Muscle of leg (tissue), 11 donors: Measurements from ENCODE around the gene TRABD2B. TPM values are rescaled to one million over a fixed set of nuclear protein-coding genes. Genes with fewer than 3 reads are reported as not detected.

Experiments used
- DNase-seq: peaks from one replicate; pipeline ENCODE4 v3.0.0; 2013
- H3K27ac ChIP-seq: one replicate; pipeline ENCODE4 v1.5.1; 2013; ENCODE audit warnings: mild to moderate bottlenecking, low read length, control low read depth
- H3K27me3 ChIP-seq: one replicate; pipeline ENCODE4 v1.6.1; 2013; ENCODE audit warnings: low read length; ENCODE audit not compliant: control insufficient read depth, insufficient read depth
- H3K36me3 ChIP-seq: one replicate; pipeline ENCODE4 v1.6.1; 2013; ENCODE audit warnings: low read length; ENCODE audit not compliant: control insufficient read depth, insufficient read depth
- H3K4me1 ChIP-seq: one replicate; pipeline ENCODE4 v1.6.1; 2013; ENCODE audit warnings: low read length; ENCODE audit not compliant: control insufficient read depth, insufficient read depth
- H3K4me3 ChIP-seq: one replicate; pipeline ENCODE4 v1.5.1; 2013; ENCODE audit warnings: low read length, control low read depth
- H3K9me3 ChIP-seq: replicated peaks from 2 replicates; pipeline ENCODE4 v1.6.1; 2013; ENCODE audit warnings: low read depth, low read length; ENCODE audit not compliant: control insufficient read depth
- WGBS: methylation state at CpG from one replicate; pipeline ENCODE4 v1.1.5; 2013; ENCODE audit warnings: missing lambda C conversion rate; ENCODE audit not compliant: insufficient coverage; 5-methylcytosine and 5-hydroxymethylcytosine counted together
- polyA plus RNA-seq, 8 donors: library from polyadenylated mRNA; unstranded; fragments of 120-200 nt; gene quantifications; one replicate each; pipeline versions ENCODE4 v1.2.1 to v1.2.3, GENCODE V29; 2013; ENCODE audit warnings: inconsistent platforms in 1 of 8, low replicate concordance in 1 of 8; ENCODE audit not compliant: insufficient read length in 8 of 8, insufficient read depth in 1 of 8
- total RNA-seq: library from RNA; stranded (reverse); fragments of 120-200 nt; gene quantifications from one replicate; pipeline ENCODE4 v1.2.4, GENCODE V29; 2013

The TRABD2B gene
- total and polyA plus RNA-seq, 9 donors = 1.1 to 7.0 (median 4.4) TPM

- H3K4me1 ChIP-seq = peaks cover 51% of the 10 kb centered on the region
- no peaks in the 10 kb centered on the region for H3K9me3 ChIP-seq
- peaks cover 2% of the 10 kb centered on the region for H3K36me3 ChIP-seq
- no peaks in the 10 kb centered on the region for H3K27me3 ChIP-seq
- peak; percentile 41 for DNase-seq
- no peak overlapping the region for H3K27ac ChIP-seq
- 86% methylated on average over 3 of the region's 7 CpGs for WGBS
- H3K4me3 ChIP-seq = no peak overlapping the region
Measured at GRCh38 chr1:47791879-47792608, 205.1 kb downstream of the TRABD2B start.

GRCh38 chr1:47788761-47789160 lies 208.4 kb downstream of the TRABD2B start:
- WGBS = no CpG with 5 or more reads among the region's 4 CpGs
- Histone ChIP-seq H3K4me3 (no peak overlapping the region), H3K36me3 (peaks cover 2% of the 10 kb centered on the region), H3K4me1 (peaks cover 73% of the 10 kb centered on the region), H3K27me3 (no peaks in the 10 kb centered on the region), H3K27ac (no peak overlapping the region), H3K9me3 (no peaks in the 10 kb centered on the region)
- DNase-seq = no peak

- Histone ChIP-seq H3K9me3 (no peaks in the 10 kb centered on the region), H3K36me3 (peaks cover 2% of the 10 kb centered on the region), H3K27ac (no peak overlapping the region), H3K4me3 (no peak overlapping the region), H3K4me1 (peaks cover 76% of the 10 kb centered on the region), H3K27me3 (no peaks in the 10 kb centered on the region)
- no peak for DNase-seq
- WGBS = 100% methylated on average over 1 of the region's 1 CpG
Measured at GRCh38 chr1:47787560-47787959, 209.6 kb downstream of the TRABD2B start.

GRCh38 chr1:47786316-47786715 lies 210.9 kb downstream of the TRABD2B start:
- peak; percentile 66 for DNase-seq
- WGBS = 49% methylated on average over 6 of the region's 6 CpGs

GRCh38 chr1:47785561-47786271 lies 211.5 kb downstream of the TRABD2B start:
- peak overlapping the region; percentile 55 for H3K27ac ChIP-seq
- H3K9me3 ChIP-seq = no peaks in the 10 kb centered on the region
- H3K4me3 ChIP-seq = no peak overlapping the region
- H3K36me3 ChIP-seq = peaks cover 2% of the 10 kb centered on the region
- peak; percentile 48 for DNase-seq
- no peaks in the 10 kb centered on the region for H3K27me3 ChIP-seq
- WGBS = 74% methylated on average over 9 of the region's 10 CpGs
- H3K4me1 ChIP-seq = peaks cover 76% of the 10 kb centered on the region

More at GRCh38 chr1:47786316-47786715, 210.9 kb downstream of the TRABD2B start:
- no peaks in the 10 kb centered on the region for H3K9me3 ChIP-seq
- no peak overlapping the region for H3K4me3 ChIP-seq
- H3K27ac ChIP-seq = peak overlapping the region; percentile 55
- H3K27me3 ChIP-seq = no peaks in the 10 kb centered on the region
- peaks cover 77% of the 10 kb centered on the region for H3K4me1 ChIP-seq
- H3K36me3 ChIP-seq = peaks cover 2% of the 10 kb centered on the region

- no peak for DNase-seq
- no peaks in the 10 kb centered on the region for H3K27me3 ChIP-seq
- 56% methylated on average over 3 of the region's 4 CpGs for WGBS
- peaks cover 2% of the 10 kb centered on the region for H3K36me3 ChIP-seq
- peaks cover 81% of the 10 kb centered on the region for H3K4me1 ChIP-seq
- peak overlapping the region; percentile 88 for H3K27ac ChIP-seq
- H3K4me3 ChIP-seq = no peak overlapping the region
- no peaks in the 10 kb centered on the region for H3K9me3 ChIP-seq
Measured at GRCh38 chr1:47785118-47785517, 212.1 kb downstream of the TRABD2B start.

GRCh38 chr1:47784497-47784822 lies 212.7 kb downstream of the TRABD2B start:
- no peaks in the 10 kb centered on the region for H3K9me3 ChIP-seq
- H3K4me1 ChIP-seq = peaks cover 83% of the 10 kb centered on the region
- DNase-seq = no peak
- peak overlapping the region; percentile 88 for H3K27ac ChIP-seq
- WGBS = 13% methylated on average over 4 of the region's 6 CpGs
- H3K36me3 ChIP-seq = peaks cover 2% of the 10 kb centered on the region
- H3K4me3 ChIP-seq = no peak overlapping the region
- no peaks in the 10 kb centered on the region for H3K27me3 ChIP-seq

- Histone ChIP-seq H3K4me1 (peaks cover 79% of the 10 kb centered on the region), H3K4me3 (no peak overlapping the region), H3K27ac (peak overlapping the region; percentile 88), H3K9me3 (no peaks in the 10 kb centered on the region), H3K36me3 (peaks cover 2% of the 10 kb centered on the region), H3K27me3 (no peaks in the 10 kb centered on the region)
- DNase-seq = peak; percentile 88
- WGBS = 45% methylated on average over 9 of the region's 14 CpGs
Measured at GRCh38 chr1:47783638-47784496, 213.3 kb downstream of the TRABD2B start.

- 36% methylated on average over 6 of the region's 9 CpGs for WGBS
- H3K27ac ChIP-seq = peak overlapping the region; percentile 88
- peaks cover 75% of the 10 kb centered on the region for H3K4me1 ChIP-seq
- no peak overlapping the region for H3K4me3 ChIP-seq
- DNase-seq = peak; percentile 96
- peaks cover 2% of the 10 kb centered on the region for H3K36me3 ChIP-seq
- H3K27me3 ChIP-seq = no peaks in the 10 kb centered on the region
- no peaks in the 10 kb centered on the region for H3K9me3 ChIP-seq
Measured at GRCh38 chr1:47782414-47783166, 214.6 kb downstream of the TRABD2B start.
